ENCODE measurements around the gene INSR.

INSR gene

DNA sequence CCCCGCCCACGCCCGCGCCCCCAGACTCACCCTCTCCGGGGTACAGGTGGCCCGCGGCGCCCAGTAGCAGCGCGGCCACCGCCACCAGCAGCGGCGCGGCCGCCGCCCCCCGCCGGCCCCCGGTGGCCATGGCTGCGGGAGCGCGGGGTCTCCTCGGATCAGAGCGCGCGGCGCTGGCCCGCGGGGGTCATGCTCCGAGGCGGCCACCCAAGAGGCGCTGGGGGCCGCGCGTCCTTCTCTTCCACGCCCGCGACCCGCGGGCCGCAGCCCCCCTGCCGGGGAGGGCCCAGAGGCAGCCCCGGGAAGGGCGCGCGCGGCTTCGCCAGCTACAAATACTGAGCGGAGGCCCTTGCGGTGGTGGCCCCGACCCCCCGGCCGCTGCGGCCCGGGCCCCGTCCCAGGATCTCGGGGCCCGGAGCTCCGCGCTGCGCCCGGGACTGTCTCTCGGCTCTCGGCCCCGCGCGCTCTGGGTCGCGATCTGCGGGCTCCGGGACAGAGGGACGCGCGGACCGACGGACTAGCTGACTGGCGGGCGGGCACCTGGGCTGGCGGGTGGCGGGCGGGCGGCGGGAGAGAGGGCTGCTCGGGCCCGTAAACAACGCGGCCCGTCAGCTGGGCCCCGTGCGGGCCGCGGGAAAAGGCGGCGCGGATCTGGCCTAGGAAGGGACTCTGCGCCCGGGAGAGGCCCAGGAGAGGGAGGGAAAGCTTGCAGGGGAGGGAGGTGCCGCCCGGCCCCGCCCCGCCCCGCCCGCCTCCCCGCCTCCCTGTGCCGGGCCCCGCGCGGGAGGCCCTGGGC, at the start of gene INSR:
Gene INSR, minus strand, starts transcription at position 653 of the 796 bp plus-strand sequence. Its CDS starts 523 bp downstream, at position 130.
- no peak for TF ChIP-seq CTCF (IDR thresholded peaks at IDR 0.05; ENCODE audit: low read depth, low read length, missing control alignments)
- peak; percentile 68 for DNase-seq (ENCODE audit: low read depth)
- peak within 1 kb of the TSS; percentile 71 for H3K4me3 ChIP-seq (ENCODE audit: low read depth, low read length)

DNA sequence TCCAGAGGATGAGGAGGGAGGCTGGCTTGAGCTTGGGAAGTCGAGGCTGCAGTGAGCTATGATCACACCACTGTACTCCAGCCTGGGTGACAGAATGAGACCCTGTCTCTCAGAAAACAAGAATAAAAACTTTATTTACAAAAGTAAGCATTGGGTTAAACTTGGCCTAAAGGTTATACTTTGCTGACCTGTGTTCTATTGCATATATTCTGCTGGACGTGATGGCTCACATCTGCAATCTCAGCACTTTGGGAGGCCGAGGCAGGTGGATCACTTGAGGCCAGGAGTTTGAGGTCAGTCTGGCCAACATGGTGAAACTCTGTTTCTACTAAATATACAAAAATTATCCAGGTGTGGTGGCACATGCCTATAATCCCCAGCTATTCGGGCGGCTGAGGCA, 47.9 kb upstream of the INSR start:
- no peak for TF ChIP-seq CTCF (IDR thresholded peaks at IDR 0.05; ENCODE audit: low read depth, low read length, missing control alignments)
- DNase-seq (ENCODE audit: low read depth), result no peak
- H3K4me3 ChIP-seq (ENCODE audit: low read depth, low read length), result no peak overlapping the region

DNA sequence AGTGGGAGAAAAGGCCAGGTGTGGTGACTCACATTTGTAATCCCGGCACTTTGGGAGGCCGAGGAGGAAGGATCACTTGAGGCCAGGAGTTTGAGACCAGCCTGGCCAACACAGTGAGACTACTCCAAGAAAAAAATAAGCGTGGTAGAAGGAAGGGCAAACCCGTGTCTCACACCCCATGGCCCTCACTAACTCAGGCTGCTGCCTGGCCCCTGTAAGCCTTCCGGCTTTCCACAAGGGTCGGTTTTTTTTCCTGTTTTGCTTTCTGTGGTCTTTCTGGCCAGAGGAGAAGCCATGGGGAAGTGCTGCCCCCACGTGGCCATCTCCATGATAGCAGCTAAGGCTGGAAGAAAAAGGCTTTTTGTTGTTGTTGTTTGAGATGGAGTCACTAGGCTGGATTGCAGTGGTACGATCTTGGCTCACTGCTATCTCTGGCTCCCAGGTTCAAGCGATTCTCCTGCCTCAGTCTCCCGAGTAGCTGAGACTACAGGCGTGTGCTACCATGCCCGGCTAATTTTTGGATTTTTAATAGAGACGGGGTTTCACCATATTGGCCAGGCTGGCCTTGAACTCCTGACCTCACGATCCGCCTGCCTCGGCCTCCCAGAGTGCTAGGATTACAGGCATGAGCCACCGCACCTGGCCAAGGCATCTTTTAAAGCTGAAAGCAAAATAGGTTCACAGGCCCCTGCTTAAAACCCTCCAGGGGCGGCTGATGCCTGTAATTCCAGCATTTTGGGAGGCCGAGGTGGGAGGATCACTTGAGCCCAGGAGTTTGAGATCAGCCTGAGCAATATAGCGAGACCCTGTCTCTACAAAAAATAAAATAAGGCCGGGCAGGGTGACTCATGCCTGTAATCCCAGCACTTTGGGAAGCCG, 47.0 kb upstream of the INSR start:
- no peak overlapping the region for H3K4me3 ChIP-seq (ENCODE audit: low read depth, low read length)
- DNase-seq (ENCODE audit: low read depth), result peak; percentile 79
- TF ChIP-seq CTCF (IDR thresholded peaks at IDR 0.05; ENCODE audit: low read depth, low read length, missing control alignments), result peak; percentile 93

DNA sequence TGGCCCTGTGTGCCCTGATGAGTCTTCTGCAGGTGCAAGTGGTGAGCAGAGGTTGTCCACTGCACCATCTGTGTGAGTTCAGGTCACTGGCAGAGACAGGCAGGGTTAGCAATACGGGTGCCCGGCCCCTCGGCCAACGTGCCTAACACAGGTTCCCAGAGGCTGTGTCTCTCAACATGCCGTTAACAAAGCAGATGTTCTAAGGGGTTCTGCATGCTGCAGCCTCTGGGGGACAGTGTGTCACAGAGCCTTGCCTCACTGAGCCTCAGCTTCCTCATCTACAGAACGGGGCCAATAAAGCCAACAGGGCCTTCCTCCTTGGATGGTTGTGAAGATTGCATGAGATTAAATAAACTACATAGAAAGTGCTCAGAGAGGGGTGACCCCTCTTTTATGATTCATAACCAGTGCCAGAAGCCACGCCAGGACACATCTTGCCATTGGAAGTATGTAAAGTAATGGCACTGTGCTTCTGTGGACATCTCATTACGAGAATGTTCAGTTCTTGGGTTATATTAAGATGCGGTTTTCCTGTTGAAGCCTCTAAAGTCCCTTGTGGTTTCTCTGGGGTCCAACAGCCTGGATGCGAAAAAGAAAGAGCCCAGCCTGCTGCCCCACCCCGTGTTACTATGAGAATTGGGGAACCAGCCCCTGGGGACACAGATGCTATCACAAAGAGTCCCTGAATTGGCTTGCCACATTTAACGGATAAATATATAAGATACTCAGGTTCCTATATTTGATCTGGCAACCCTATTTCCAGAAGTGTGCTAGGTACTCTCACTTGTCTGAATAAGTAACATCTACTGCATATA, 43.4 kb upstream of the INSR start:
- DNase-seq (ENCODE audit: low read depth), result peak; percentile 98
- peak; percentile 47 for TF ChIP-seq CTCF (IDR thresholded peaks at IDR 0.05; ENCODE audit: low read depth, low read length, missing control alignments)
- no peak overlapping the region for H3K4me3 ChIP-seq (ENCODE audit: low read depth, low read length)

- H3K4me3 ChIP-seq (ENCODE audit: low read depth, low read length), result no peak overlapping the region
- DNase-seq (ENCODE audit: low read depth), result no peak
- TF ChIP-seq CTCF (IDR thresholded peaks at IDR 0.05; ENCODE audit: low read depth, low read length, missing control alignments), result no peak
Observed at GRCh38 chr19:7336321-7336973, 42.2 kb upstream of the INSR start.
